ENCODE measurements around the gene C1orf21. TPM values are rescaled to one million over a fixed set of nuclear protein-coding genes. Genes with fewer than 3 reads are reported as not detected.

Gene C1orf21
- total and polyA plus RNA-seq, 10 donors, result 9.7 to 60.4 (median 26.7) TPM

DNA sequence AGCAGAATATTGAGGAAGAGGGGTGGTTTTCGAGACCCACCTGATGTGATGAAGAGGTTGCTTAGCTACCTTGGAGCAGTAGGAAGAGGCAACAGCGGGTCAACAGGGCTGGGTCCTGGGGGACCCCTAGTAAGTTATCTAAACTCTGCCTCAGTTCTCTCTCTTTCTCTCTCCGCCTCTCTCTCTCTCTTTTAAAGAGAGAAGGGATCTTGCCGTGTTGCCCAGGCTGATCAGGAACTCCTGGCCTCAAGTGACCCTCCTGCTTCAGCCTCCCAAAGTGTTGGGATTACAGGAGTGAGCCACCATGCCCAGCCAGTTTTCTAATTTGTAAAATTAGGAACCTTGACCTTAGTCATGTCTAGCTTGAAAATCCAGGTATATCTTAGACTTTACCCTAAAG lies 77.9 kb downstream of the C1orf21 start:
- no peak for DNase-seq
- no peaks in the 10 kb centered on the region for H3K9me3 ChIP-seq
- no peak overlapping the region for H3K4me3 ChIP-seq
- H3K27me3 ChIP-seq (replicated peaks in 1 of 7), result no peaks in the 10 kb centered on the region
- intact Hi-C loops (cut with DNase I; ENCODE audit: low total_unique reads), result no loop called here
- H3K4me1 ChIP-seq, result peaks cover 0 to 15% (median 6%) of the 10 kb centered on the region in 6 donors
- no peaks in the 10 kb centered on the region for H3K36me3 ChIP-seq
- WGBS, 5 donors, result 79 to 92% (median 86%) methylated on average over 4 of the region's 4 CpGs
- no peak overlapping the region for H3K27ac ChIP-seq
- TF ChIP-seq POLR2A (IDR thresholded peaks at IDR 0.05) (no peak), POLR2AphosphoS5 (IDR thresholded peaks at IDR 0.05) (no peak)
- TF ChIP-seq, protein P1, sequence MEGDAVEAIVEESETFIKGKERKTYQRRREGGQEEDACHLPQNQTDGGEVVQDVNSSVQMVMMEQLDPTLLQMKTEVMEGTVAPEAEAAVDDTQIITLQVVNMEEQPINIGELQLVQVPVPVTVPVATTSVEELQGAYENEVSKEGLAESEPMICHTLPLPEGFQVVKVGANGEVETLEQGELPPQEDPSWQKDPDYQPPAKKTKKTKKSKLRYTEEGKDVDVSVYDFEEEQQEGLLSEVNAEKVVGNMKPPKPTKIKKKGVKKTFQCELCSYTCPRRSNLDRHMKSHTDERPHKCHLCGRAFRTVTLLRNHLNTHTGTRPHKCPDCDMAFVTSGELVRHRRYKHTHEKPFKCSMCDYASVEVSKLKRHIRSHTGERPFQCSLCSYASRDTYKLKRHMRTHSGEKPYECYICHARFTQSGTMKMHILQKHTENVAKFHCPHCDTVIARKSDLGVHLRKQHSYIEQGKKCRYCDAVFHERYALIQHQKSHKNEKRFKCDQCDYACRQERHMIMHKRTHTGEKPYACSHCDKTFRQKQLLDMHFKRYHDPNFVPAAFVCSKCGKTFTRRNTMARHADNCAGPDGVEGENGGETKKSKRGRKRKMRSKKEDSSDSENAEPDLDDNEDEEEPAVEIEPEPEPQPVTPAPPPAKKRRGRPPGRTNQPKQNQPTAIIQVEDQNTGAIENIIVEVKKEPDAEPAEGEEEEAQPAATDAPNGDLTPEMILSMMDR (IDR thresholded peaks at IDR 0.05 in 8 of 11, conservative IDR thresholded peaks at IDR 0.05 in 3 of 11), result no peak

- Histone ChIP-seq H3K27me3 (replicated peaks in 1 of 7) (no peaks in the 10 kb centered on the region), H3K27ac (no peak overlapping the region), H3K4me3 (no peak overlapping the region), H3K36me3 (no peaks in the 10 kb centered on the region), H3K4me1 (peaks cover 0 to 15% (median 6%) of the 10 kb centered on the region in 6 donors), H3K9me3 (no peaks in the 10 kb centered on the region)
- intact Hi-C loops (cut with DNase I; ENCODE audit: low total_unique reads), result no loop called here
- TF ChIP-seq POLR2AphosphoS5 (IDR thresholded peaks at IDR 0.05) (no peak), POLR2A (IDR thresholded peaks at IDR 0.05) (no peak)
- TF ChIP-seq, protein P1 (IDR thresholded peaks at IDR 0.05 in 8 of 11, conservative IDR thresholded peaks at IDR 0.05 in 3 of 11), result no peak
- DNase-seq, result no peak
- WGBS, 5 donors, result 88 to 92% (median 91%) methylated on average over 7 of the region's 7 CpGs
These were observed 78.8 kb downstream of the C1orf21 start for GRCh38 chr1:184465489-184466146.

- no peak for DNase-seq
- Histone ChIP-seq H3K4me1 (peaks cover 0 to 2% (median under 1%) of the 10 kb centered on the region in 6 donors), H3K36me3 (no peaks in the 10 kb centered on the region), H3K27me3 (replicated peaks in 1 of 7) (no peaks in the 10 kb centered on the region), H3K27ac (no peak overlapping the region), H3K9me3 (no peaks in the 10 kb centered on the region), H3K4me3 (no peak overlapping the region)
- no peak for TF ChIP-seq POLR2A (IDR thresholded peaks at IDR 0.05)
- TF ChIP-seq, protein P1 (IDR thresholded peaks at IDR 0.05 in 8 of 11, conservative IDR thresholded peaks at IDR 0.05 in 3 of 11), result no peak
- no peak for TF ChIP-seq POLR2AphosphoS5 (IDR thresholded peaks at IDR 0.05)
- intact Hi-C loops (cut with DNase I; ENCODE audit: low total_unique reads), result no loop called here
These were observed 80.5 kb downstream of the C1orf21 start for GRCh38 chr1:184467295-184467694.

DNA sequence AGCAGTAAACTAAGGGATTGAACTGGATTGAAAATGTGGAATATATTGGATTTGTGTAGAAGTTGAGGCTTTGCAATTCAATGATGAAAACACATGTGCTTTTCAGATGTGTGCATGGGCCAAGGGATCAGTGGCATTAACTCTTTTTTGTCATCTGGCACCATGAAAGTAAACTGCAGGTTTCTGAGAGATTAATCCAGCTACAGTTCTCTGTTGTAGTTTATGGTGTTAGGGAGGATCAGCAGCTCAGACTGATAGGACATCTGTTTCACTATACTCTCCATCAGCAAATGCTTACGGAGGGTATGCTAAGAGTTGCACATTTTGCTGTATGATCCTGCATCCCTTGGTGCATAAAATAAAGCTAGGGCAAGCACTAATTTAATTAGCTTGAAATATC lies 82.6 kb downstream of the C1orf21 start:
- H3K36me3 ChIP-seq, result no peaks in the 10 kb centered on the region
- no peak overlapping the region for H3K4me3 ChIP-seq
- TF ChIP-seq, protein P1 (IDR thresholded peaks at IDR 0.05 in 8 of 11, conservative IDR thresholded peaks at IDR 0.05 in 3 of 11), result no peak
- no peak for TF ChIP-seq POLR2A (IDR thresholded peaks at IDR 0.05)
- no peak for TF ChIP-seq POLR2AphosphoS5 (IDR thresholded peaks at IDR 0.05)
- no peaks in the 10 kb centered on the region for H3K4me1 ChIP-seq
- H3K9me3 ChIP-seq, result peaks cover 0 to 18% (median 13%) of the 10 kb centered on the region in 8 donors
- no peak overlapping the region for H3K27ac ChIP-seq
- intact Hi-C loops (cut with DNase I; ENCODE audit: low total_unique reads), result no loop called here
- 67 to 100% (median 97%) methylated on average over 1 of the region's 1 CpG for WGBS, 5 donors
- no peaks in the 10 kb centered on the region for H3K27me3 ChIP-seq (replicated peaks in 1 of 7)
- no peak for DNase-seq
